A673 (cell line): Measurements from ENCODE around the gene LAMA5. TPM values are rescaled to one million over a fixed set of nuclear protein-coding genes. Genes with fewer than 3 reads are reported as not detected.

Experiments used
- BruUV-seq: library from RNA; stranded (reverse); fragments of 400-500 nt; replicated peaks from 2 replicates; lab custom pipeline; 2021; lab: Mats Ljungman, UMichigan
- CTCF ChIA-PET: fragments of 300-600 bp; sonication (Branson Sonifier 250); formaldehyde crosslinking; loops from one replicate; lab custom pipeline; 2022; ENCODE audit warnings: antibody characterized with exemption; lab: Charles Lee
- POLR2A ChIA-PET: fragments of 300-600 bp; sonication (Branson Sonifier 250); formaldehyde crosslinking; loops from one replicate; lab custom pipeline; 2022; ENCODE audit warnings: antibody characterized with exemption; ENCODE audit not compliant: low non-redundant PET; lab: Charles Lee
- DNase-seq: peaks from one replicate; pipeline ENCODE4 v3.0.0-alpha.2; 2015; ENCODE audit warnings: low spot score
- H3K27ac ChIP-seq: fragments of 200-600 bp; sonication (generic); 2 replicates; pipeline ENCODE4 v1.5.1; 2016; ENCODE audit warnings: mixed run types, low read depth, mild to moderate bottlenecking, mixed read lengths, antibody characterized with exemption, low read length; ENCODE audit not compliant: poor library complexity, severe bottlenecking
- H3K27me3 ChIP-seq: fragments of 200-600 bp; sonication (generic); replicated peaks from 2 replicates; pipeline ENCODE4 v1.6.1; 2017; ENCODE audit warnings: mixed run types, low read depth, mild to moderate bottlenecking, mixed read lengths, antibody characterized with exemption, low read length; ENCODE audit not compliant: insufficient read depth, poor library complexity
- H3K36me3 ChIP-seq: fragments of 200-600 bp; sonication (generic); 2 replicates; pipeline ENCODE4 v1.6.1; 2016; ENCODE audit warnings: mixed run types, mild to moderate bottlenecking, mixed read lengths, antibody characterized with exemption, low read length; ENCODE audit not compliant: insufficient read depth, poor library complexity, severe bottlenecking
- H3K4me1 ChIP-seq: fragments of 200-600 bp; sonication (generic); 2 replicates; pipeline ENCODE4 v1.6.1; 2017; ENCODE audit warnings: mixed run types, mild to moderate bottlenecking, mixed read lengths, antibody characterized with exemption, low read length; ENCODE audit not compliant: insufficient read depth, poor library complexity, severe bottlenecking
- H3K4me3 ChIP-seq: fragments of 200-600 bp; sonication (generic); 2 replicates; pipeline ENCODE4 v1.5.1; 2016; ENCODE audit warnings: low read depth, mixed run types, mild to moderate bottlenecking, mixed read lengths, low read length; ENCODE audit not compliant: poor library complexity, severe bottlenecking
- H3K9me3 ChIP-seq: fragments of 200-600 bp; sonication (generic); 2 replicates; pipeline ENCODE4 v1.6.1; 2016; ENCODE audit warnings: mixed run types, low read depth, mild to moderate bottlenecking, mixed read lengths, antibody characterized with exemption, low read length; ENCODE audit not compliant: poor library complexity, severe bottlenecking
- CTCF ChIP-seq: fragments of 300-800, 200-600 bp; sonication (generic); conservative IDR thresholded peaks from 2 replicates; pipeline ENCODE4 v1.5.1; 2017; ENCODE audit warnings: low read depth, mild to moderate bottlenecking, antibody characterized with exemption, low read length, moderate library complexity, mixed read lengths
- EZH2 ChIP-seq: fragments of 200-600 bp; sonication (generic); IDR thresholded peaks from 2 replicates; pipeline ENCODE4 v1.6.1; 2017; ENCODE audit warnings: borderline replicate concordance, low read depth, mild to moderate bottlenecking, mixed read lengths, antibody characterized with exemption, low read length; ENCODE audit not compliant: poor library complexity, severe bottlenecking
- intact Hi-C: fragments of 100-400 bp; cut with micrococcal nuclease; formaldehyde crosslinking; loops from one replicate; pipeline ENCODE4 v1.10.0; 2022; ENCODE audit not compliant: unreplicated experiment
- total RNA-seq: library from RNA; stranded (reverse); gene quantifications from 2 replicates; pipeline ENCODE4 v1.2.3, GENCODE V29; 2021

LAMA5 gene
- total RNA-seq, 1 experiment from 2014 or later, result 4.2 TPM

GRCh38 chr20:62346398-62347150 is 20.5 kb downstream of the LAMA5 start:
- no peak for DNase-seq
- CTCF ChIA-PET, result no interaction called here
- POLR2A ChIA-PET, result no interaction called here
- no TSS peak for BruUV-seq
- TF ChIP-seq EZH2 (no peak), CTCF (no peak)
- H3K4me3 ChIP-seq, result no peak overlapping the region
- H3K36me3 ChIP-seq, result no peaks in the 10 kb centered on the region
- no peaks in the 10 kb centered on the region for H3K4me1 ChIP-seq
- H3K9me3 ChIP-seq, result no peaks in the 10 kb centered on the region
- H3K27ac ChIP-seq, result no peak overlapping the region
- no peaks in the 10 kb centered on the region for H3K27me3 ChIP-seq
- intact Hi-C loops, result no loop called here

GRCh38 chr20:62345681-62346370 is 21.3 kb downstream of the LAMA5 start:
- intact Hi-C loops, result no loop called here
- CTCF ChIA-PET, result no interaction called here
- Histone ChIP-seq H3K4me3 (no peak overlapping the region), H3K27ac (no peak overlapping the region), H3K36me3 (no peaks in the 10 kb centered on the region), H3K9me3 (no peaks in the 10 kb centered on the region), H3K4me1 (no peaks in the 10 kb centered on the region), H3K27me3 (no peaks in the 10 kb centered on the region)
- BruUV-seq, result no TSS peak
- DNase-seq, result no peak
- TF ChIP-seq CTCF, result no peak
- TF ChIP-seq EZH2, result no peak
- POLR2A ChIA-PET, result no interaction called here

GRCh38 chr20:62344782-62345181 is 22.3 kb downstream of the LAMA5 start:
- ChIA-PET POLR2A (no interaction called here), CTCF (no interaction called here)
- Histone ChIP-seq H3K4me1 (no peaks in the 10 kb centered on the region), H3K4me3 (no peak overlapping the region), H3K36me3 (no peaks in the 10 kb centered on the region), H3K27me3 (no peaks in the 10 kb centered on the region), H3K9me3 (no peaks in the 10 kb centered on the region), H3K27ac (no peak overlapping the region)
- intact Hi-C loops, result no loop called here
- no peak for DNase-seq
- BruUV-seq, result no TSS peak
- TF ChIP-seq CTCF (no peak), EZH2 (no peak)
